HG03175 (cell line): ENCODE measurements around the gene DDX56.
"Not testable (repeated sequence)": the region's sequence is repeated elsewhere in the genome, so short reads cannot be mapped to it uniquely, and the experiment has no call there.

Experiments
- ATAC-seq: cut with Tn5 transposase; IDR thresholded peaks from one replicate; pipeline ENCODE4 v1.9.1; 2021; ENCODE audit warnings: mild to moderate bottlenecking, moderate library complexity; ENCODE audit not compliant: unreplicated experiment

DDX56 gene

GRCh38 chr7:44564606-44565005 lies 9.1 kb downstream of the DDX56 start:
- no peak for ATAC-seq

DNA sequence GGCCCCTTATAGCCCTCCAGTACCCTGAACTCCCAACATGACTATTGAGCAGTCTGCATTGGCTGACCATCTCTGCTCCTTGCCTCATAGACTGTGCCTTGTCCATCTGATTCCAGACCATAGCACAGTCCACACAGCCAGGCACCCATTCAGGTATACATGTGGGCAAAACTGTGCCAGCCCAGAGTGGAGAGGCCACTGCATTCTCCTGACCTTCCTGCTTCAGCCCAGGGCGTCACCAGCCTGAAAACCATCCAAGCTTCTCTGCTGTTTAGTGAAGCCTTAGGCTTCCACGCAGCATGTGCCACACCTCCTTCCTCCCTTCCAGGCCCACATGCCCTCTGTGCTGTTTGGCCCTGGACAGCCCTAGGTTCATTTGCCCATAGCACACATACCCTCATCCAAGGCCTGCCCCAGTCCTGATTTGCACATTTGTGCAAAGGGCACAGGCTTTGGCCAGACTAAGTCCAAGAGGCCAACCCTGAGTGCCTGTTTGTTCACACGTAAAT lies 10.5 kb downstream of the DDX56 start:
- no peak for ATAC-seq

GRCh38 chr7:44562622-44562962 lies 11.1 kb downstream of the DDX56 start:
- not testable (repeated sequence) for ATAC-seq

- ATAC-seq: no peak
Measured at GRCh38 chr7:44561962-44562621, 11.6 kb downstream of the DDX56 start.

- no peak for ATAC-seq
Measured at GRCh38 chr7:44561481-44561880, 12.2 kb downstream of the DDX56 start.

DNA sequence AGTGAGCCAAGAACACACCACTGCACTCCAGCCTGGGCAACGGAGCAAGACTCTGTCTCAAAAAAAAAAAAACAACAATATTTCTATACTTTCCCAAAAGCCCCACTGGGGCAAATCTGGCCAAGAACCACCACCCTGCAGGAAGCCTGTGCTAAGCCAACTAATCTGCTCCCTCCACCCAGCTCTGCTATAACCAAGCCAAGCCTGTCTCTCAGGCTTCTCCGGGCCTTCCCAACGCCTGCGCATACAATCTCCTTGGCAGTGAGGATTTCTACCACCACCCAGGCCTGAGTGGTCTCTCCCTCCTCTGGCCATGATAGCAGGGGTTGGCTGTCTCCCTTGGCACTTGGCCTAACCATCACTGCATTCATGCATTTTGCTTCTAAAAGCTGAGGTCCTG lies 14.2 kb downstream of the DDX56 start:
- no peak for ATAC-seq

GRCh38 chr7:44557485-44557884 lies 16.2 kb downstream of the DDX56 start:
- ATAC-seq: no peak

DNA sequence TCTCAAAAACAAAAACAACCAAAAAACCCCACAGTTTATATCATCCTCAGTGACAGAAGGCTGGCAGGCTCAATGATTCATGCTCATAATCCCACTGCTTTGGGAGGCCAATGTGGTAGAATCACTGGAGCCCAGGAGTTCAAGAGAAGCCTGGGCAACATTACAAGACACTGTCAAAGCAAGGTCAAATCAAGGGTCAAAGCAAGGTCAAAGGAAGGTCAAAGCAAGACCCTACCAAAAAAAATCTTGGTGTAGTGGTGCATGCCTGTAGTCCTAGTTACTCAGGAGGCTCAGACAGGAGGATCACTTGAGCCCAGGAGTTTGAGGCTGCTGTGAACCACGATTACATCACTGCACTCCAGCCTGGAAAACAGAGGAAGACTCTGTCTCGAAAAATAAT lies 18.4 kb downstream of the DDX56 start:
- ATAC-seq: no peak

- not testable (repeated sequence) for ATAC-seq
Measured at GRCh38 chr7:44552473-44553005, 21.2 kb downstream of the DDX56 start.

- no peak for ATAC-seq
Measured at GRCh38 chr7:44549457-44549856, 24.3 kb downstream of the DDX56 start.

DNA sequence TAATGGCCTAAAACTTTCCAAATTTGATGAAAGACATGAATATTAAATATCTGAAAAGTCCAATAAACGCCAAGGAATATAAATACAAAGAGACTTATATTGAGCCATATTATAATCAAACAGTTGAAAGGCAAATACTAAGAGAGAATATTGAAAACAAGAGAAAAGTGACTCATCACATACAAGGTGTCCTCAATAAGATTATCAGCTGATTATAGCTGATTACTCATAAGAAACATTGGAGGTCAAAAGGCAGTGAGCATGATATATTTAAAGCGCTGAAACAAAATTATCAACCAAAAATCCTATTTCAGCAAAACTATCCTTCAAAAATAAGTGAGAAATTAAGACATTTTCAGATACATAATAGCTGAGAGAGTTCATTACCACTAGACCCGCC lies 24.8 kb downstream of the DDX56 start:
- ATAC-seq: no peak

- no peak for ATAC-seq
Measured at GRCh38 chr7:44547536-44548231, 26.0 kb downstream of the DDX56 start.

- no peak for ATAC-seq
Measured at GRCh38 chr7:44541876-44542610, 31.7 kb downstream of the DDX56 start.

GRCh38 chr7:44541028-44541869 lies 32.5 kb downstream of the DDX56 start, which contains the start of gene NPC1L1:
Gene NPC1L1 (minus strand): TSS chr7:44541330. CDS start chr7:44541259, 71 bp downstream.
- ATAC-seq: no peak

DNA sequence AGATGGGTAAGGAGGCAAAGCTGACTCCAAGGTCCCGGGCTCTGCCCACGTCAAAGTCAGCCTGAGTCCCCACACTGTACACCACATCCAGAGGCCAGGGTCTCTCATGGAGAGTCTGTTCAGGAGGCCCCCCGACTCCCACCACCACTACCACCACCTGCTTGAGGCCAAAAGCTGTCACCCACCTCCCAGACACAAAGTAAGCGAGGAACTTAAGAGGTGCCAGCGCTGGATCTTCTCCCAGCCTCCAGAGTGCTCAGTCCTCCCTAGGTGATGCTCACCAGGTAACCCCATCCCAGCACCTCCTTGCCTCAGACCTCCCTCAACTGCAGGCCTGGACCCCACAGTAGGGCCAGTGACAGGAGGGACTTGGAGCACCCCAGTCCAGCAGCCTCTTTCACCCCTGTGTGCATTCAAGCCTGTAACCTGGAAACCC lies 33.1 kb downstream of the DDX56 start:
- no peak for ATAC-seq

GRCh38 chr7:44539669-44540506 lies 33.8 kb downstream of the DDX56 start:
- no peak for ATAC-seq

DNA sequence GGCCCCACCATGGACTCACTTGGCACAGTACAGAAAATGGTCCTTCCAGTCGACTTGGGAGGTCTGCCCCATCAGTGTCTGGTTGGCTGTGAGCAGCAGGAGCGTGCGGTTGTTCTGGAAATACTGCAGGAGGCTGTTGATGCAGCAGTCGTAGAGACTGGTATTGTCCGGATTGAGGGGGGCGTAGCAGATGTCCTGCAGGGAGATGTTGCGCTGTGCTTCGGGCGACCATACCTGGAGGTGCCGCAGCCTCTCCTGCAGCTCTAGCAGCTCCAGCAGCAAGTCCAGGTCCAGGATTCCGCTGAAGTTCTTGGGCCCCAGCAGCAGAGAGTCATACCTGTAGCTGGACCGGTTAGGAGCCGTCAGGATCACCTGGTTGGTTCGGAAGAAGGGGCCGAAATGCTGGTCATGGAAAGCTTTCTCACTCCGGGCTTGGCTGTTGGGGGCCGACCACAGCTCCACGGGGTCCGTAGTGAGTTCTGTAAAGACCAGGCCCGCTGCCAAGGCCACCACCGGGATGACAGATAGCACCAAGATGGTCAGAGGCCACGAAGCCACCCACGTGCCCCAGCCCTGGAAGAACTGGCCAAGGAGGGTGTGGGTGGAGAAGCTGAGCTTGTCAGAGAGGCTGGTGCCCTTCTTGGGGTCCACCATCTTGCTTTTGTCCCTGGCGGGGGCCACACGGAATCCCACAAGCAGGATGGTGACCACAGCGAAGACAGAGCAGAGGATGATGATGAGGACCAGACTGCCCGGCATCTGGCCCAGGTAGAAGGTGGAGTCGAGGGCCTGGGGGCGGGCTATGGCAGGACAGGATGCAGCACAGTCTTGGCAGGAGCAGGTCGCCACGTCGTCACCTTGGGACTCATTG lies 34.7 kb downstream of the DDX56 start:
- ATAC-seq: no peak

DNA sequence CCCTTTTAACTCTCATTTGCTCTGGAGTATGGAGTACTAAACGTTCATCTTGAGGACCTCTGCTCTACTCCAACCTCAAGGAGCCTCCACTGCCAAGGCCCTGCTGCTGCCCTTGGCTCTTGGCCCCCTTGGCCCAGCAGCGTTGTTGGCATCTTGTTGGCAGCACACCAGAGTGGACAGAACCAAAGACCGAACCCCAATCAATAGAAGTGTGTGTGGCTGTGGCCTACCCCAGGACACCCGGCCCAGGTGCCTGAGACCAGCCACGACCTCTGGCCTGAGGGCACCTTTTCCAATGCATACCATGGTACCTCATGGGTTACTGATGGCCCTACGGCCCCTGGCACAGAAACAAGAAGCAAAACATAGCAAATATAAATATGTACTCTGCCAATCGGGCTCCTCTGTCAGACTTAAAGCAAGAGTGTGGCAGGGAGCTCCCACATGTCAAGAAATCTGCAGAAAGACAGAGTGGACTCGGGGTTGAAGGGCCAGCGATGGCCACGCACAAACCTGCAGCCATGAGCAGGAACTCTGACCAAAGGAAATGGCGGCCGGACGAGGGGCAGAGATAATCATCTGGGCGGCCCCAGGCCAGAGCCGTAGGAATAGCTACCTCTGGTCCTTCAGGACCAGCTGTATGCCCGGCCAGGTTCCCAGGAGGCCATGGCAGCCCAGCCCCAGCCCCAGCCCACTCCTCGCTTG lies 35.5 kb downstream of the DDX56 start:
- ATAC-seq: no peak
